ENCODE data around the gene YIF1A.

The YIF1A gene

DNA sequence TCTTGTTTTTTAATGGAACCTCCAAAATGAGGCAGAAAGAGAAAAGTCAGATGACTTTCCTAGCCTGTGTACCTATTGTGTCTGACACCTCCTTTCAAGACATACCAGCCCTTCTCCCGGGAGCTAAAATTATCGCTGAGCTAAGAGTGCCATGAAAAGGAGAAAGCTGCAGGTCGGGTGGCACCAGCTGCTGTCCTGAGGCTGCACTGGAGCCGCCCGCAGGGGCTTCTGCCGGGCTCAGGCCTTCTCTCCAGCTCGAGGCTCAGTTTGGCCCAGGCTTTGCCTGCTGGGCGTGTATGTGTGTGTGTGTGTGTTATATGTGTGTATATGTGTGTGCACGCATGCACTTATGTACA is 48.2 kb downstream of the YIF1A start:
- DNase-seq = no peak

DNA sequence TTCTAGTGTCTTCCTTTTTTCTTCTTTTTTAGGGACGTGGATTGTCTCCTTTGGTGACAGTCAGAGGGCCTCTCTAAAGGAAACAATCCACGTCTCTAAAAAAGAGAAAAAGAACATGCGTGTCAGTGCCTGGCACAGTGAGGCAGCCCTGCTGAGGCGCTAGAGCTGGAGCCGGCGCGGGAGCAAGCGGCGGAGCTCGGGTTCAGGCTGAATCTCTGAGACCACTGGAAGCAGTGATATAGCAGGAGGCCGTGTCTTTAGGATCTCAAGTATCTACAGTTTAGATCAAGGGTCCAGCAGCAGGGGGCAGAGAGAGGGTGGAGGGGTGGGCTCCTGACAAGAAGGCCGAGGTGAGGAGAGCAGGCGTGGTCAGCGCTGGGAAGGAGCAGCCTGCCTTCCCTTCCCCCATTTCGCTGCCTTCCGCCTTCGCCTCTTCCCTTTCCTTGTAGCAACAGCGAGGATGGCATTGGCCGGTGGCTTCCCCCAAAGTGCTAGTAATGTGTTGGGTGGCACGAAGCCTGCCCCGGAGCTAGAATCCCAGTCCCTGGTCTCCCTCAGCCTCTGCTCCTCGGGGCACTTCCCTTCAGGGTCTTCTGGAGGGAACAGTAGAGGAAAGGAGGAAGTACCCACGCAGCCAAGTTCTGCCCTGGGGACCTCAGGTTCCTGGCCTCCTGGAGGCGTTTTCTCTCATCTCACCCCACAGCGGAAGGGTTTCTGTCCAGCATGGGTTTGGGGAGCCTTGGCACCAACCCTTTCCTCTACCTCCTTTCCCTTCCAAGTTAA is 48.8 kb downstream of the YIF1A start:
- no peak for DNase-seq

DNA sequence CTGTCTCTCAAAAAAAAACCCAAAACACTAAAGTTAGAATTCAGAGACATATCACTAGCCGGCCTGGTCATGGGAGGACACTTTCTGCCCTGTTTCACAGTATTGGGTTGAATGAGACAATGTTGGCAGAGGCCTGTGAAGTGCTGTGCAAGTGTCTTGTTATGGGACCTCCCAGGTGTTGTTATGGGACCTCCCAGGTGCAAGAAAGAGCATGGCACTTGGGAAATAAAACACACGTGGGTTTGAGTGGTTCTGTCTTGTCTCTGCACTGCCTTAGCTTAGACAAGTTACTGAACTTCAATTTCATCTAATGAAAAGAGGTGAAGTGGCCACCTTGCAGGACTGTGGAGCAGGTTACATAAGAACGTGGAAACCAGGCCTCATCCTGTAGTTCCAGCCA is 49.4 kb downstream of the YIF1A start:
- DNase-seq = no peak

DNA sequence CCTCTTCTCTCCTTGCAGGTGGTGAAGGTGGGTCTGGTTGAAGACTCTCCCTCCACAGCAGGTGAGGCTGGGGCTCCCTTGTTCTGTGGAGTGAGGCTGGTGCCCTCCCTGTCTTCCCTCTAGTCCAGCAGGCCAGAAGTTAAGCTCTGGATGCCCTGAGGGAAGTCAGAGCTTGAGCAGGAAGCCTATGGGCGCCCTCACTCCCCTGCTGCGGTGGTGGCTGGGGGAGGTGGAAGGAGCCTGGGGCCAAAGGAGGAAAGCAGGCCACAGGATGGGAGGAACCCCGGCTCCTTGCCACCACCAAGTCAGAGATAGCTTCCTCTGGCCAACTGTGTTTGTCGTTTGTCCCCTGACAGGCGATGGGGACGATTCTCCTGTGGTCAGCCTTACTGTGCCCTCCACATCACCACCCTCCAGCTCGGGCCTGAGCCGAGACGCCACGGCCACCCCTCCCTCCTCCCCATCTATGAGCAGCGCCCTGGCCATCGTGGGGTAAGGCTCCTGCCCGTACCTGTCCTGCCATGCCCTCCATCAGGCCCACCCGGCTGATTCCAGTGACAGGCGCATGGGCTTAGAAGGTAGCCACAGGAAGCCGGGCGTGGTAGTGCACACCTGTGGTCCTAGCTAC is 50.0 kb downstream of the YIF1A start:
- DNase-seq = no peak

DNA sequence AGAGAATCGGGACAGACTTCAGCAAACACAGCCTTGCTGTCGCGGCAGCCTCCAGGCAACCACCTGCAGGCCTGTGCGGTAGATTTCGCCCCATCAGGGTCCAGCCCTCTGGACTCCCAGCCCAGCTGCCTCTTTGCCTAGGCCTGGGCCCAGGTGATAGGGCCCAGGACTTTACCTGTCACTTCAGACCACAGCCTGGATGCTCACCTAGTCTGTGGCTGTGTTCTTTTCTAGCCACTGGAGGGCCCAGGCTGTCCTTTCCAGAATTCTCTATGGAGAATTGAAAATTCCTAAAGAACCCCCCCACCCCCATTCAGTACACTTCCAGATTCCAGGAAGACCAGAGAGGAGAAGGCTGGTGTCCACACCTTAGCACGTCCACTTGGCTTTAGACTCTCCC is 51.1 kb downstream of the YIF1A start:
- no peak for DNase-seq

DNA sequence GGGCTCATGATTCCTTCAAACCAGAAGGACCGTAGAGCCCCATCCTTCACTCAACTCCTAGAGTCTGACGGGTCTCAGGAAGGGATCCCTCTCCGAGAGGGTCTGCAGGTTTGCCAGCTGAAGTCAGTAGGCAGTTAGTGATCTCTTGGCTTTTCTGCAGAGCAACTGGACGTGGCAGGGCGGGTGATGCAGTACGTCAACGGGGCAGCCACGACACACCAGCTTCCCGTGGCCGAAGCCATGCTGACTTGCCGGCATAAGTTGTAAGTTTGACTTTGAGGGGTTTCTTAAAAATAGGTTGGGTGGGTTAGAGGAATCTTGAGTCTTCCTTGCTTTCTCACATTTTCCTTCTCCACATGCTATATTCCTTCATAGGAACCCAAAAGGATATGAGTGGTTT is 53.8 kb downstream of the YIF1A start:
- no peak for DNase-seq
